Activated naive CD4-positive, alpha-beta T cell treated with anti-CD3 and anti-CD28 coated beads, Interleukin-2, amount 50 U/mL, for 72 hours (primary cell): ENCODE data around the gene IMMP2L. TPM values are rescaled to one million over a fixed set of nuclear protein-coding genes. Genes with fewer than 3 reads are reported as not detected.
"Not testable (repeated sequence)": the region's sequence is repeated elsewhere in the genome, so short reads cannot be mapped to it uniquely, and the experiment has no call there.

Experiments
- ATAC-seq, 2 donors: fragments of 150-1000 bp; cut with Tn5 transposase; 2 replicates each; pipeline ENCODE4 v1.10.0; 2021; ENCODE audit warnings: mild to moderate bottlenecking in 2 of 2, moderate library complexity in 2 of 2
- DNase-seq, 2 donors: peaks; one replicate each; pipeline ENCODE4 v3.0.0; 2021 to 2022; ENCODE audit warnings: low spot score in 2 of 2
- H3K27ac Mint-ChIP-seq, 2 donors: one replicate each; pipeline ENCODE4 v1.8.0; 2022; ENCODE audit warnings: mild to moderate bottlenecking in 2 of 2, mixed read lengths in 2 of 2
- H3K36me3 Mint-ChIP-seq, 2 donors: one replicate each; pipeline ENCODE4 v1.8.0; 2022; ENCODE audit warnings: mixed read lengths in 2 of 2
- H3K9me3 Mint-ChIP-seq, 2 donors: one replicate each; pipeline ENCODE4 v1.8.0; 2022; ENCODE audit warnings: mixed read lengths in 2 of 2
- total RNA-seq, 2 donors: library from RNA; stranded (reverse); gene quantifications; one replicate each; pipeline ENCODE4 v1.2.3, GENCODE V29; 2022

Gene IMMP2L
- total RNA-seq, 2 donors from 2014 or later, result 11.8 to 18.2 TPM

DNA sequence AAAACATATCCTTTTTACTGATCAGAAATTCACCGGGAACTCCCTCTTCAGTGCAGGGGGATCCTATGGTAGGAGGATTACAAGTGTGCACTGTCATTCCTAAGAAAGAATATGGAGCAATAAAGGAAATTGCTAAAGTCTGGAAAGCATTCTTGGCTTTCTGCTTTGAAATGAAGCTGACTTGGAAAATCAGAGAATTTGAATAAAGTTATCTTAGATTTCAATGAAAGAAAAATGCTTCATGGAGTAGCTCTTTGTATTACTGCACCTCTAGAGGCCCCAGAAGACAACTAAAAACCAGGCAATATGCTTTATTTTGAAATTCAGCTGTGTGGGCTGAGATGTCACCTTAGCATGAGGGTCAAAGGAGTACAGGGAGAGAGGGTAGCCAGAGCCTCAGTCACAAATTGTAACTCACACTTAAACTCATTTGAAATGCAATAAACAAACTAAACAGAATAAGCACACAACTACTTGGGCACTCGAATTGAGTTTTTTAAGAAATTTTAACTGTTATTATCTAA is 102.5 kb downstream of the IMMP2L start:
- Mint-ChIP-seq H3K9me3 (no peaks in the 10 kb centered on the region), H3K36me3 (peaks cover 0 to 1% of the 10 kb centered on the region in 2 donors), H3K27ac (no peak overlapping the region)
- DNase-seq (no peak), ATAC-seq (no peak)

DNA sequence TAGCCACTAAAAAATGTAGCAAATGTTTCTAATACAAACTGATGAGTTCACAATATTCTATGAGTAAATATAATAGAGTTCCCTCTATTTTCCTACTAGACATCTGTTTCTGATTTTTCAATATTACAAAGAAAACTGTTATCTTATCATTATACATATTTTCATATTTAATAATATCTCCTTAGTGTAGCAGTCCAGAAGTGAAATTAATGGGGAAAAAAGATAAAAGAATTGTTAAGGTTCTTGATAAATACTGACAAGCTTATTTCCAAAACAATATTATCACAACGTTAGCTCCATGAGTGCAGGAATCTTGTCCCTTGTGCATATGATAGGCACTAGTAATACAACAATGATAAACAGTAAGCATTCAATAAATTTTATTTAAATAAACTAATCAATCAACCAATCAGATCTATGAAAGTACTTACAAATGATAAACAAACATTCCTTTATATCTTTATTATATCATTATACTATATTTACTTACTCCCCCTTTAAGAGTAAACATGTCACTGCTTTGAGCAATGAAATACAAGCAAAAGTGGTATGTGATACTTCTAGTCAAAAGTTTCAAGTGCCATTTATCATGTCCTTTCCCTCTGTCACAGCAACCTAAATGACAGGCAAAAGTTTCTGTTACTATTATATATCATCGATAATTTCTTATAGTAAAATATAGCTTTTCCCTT is 103.1 kb downstream of the IMMP2L start:
- ATAC-seq (no peak), DNase-seq (no peak)
- Mint-ChIP-seq H3K27ac (no peak overlapping the region), H3K9me3 (no peaks in the 10 kb centered on the region), H3K36me3 (no peaks in the 10 kb centered on the region)

DNA sequence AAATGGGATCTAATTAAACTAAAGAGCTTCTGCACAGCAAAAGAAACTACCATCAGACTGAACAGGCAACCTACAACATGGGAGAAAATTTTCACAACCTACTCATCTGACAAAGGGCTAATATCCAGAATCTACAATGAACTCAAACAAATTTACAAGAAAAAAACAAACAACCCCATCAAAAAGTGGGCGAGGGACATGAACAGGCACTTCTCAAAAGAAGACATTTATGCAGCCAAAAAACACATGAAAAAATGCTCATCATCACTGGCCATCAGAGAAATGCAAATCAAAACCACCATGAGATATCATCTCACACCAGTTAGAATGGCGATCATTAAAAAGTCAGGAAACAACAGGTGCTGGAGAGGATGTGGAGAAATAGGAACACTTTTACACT is 111.6 kb downstream of the IMMP2L start:
- H3K27ac Mint-ChIP-seq, DNase-seq, ATAC-seq, H3K36me3 Mint-ChIP-seq: not testable (repeated sequence)
- H3K9me3 Mint-ChIP-seq, result peaks cover 6 to 11% of the 10 kb centered on the region in 2 donors

DNA sequence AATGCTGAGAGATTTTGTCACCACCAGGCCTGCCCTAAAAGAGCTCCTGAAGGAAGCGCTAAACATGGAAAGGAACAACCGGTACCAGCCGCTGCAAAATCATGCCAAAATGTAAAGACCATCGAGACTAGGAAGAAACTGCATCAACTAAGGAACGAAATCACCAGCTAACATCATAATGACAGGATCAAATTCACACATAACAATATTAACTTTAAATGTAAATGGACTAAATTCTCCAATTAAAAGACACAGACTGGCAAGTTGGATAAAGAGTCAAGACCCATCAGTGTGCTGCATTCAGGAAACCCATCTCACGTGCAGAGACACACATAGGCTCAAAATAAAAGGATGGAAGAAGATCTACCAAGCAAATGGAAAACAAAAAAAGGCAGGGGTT is 114.8 kb downstream of the IMMP2L start:
- ATAC-seq, H3K9me3 Mint-ChIP-seq: not testable (repeated sequence)

DNA sequence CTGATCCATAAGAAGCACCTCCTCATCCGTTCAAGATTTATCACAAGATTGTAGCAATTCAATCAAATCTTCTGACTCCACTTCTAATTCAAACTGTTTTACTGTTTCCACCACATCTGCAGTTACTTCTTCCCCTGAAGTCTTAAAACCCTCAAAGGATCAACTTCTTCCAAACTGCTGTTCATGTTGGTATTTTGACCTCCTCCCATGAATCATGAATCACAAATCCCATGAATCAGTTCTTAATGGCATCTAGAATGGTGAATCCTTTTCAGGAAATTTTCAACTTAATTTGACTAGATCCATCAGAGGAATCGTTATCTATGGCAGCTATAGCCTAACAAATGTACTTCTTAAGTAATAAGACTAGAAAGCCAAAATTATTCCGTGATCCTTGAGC is 122.3 kb downstream of the IMMP2L start:
- H3K36me3 Mint-ChIP-seq, result peaks cover 23 to 26% of the 10 kb centered on the region in 2 donors
- no peak overlapping the region for H3K27ac Mint-ChIP-seq
- ATAC-seq (no peak), DNase-seq (no peak)
- peaks cover 17 to 28% of the 10 kb centered on the region in 2 donors for H3K9me3 Mint-ChIP-seq

More for the DNA sequence above, 114.8 kb downstream of the IMMP2L start:
- H3K36me3 Mint-ChIP-seq, DNase-seq, H3K27ac Mint-ChIP-seq: not testable (repeated sequence)

DNA sequence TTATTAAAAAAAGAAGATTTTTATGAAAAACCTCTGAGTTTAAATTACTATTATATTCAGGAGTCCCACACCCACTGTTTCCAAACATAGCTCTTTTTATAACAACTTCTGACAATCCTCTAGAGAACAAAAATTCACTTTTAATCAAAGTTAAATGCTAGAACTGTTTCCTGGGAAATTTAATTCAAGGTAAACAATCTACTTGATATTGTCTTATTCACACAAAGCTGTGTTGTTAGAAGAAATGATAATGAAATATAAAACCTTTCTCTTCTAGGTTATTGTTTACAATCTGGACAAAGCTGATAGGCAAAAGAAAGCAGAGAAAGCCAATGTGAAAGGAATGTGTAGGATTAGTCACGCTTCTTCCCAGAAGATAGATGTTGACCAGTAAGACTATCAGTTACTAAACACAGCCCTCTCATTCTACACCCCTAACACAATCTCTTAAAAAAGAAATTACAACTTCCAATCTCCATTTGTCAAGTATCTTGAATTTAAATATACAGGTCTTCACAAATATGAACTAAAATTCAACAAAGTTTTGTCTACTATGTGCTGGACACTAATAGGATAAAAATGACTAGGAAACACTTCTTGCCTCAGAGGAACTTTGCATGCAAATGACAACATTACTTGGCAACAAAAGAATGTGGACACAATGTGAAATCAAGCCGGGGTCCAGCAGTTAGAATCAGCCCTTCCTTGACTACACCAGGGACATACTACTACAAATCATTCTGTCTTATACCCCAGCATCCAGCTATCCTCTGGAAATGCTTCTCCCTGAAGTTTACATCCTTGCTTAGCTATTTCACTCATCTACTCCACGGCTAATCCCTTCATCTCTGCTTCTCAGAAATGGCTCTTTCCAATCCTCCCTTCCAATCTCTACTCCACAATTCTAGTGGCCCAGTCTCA is 123.7 kb downstream of the IMMP2L start:
- peak overlapping the region in 1 of 2 donors; percentile 46 for H3K27ac Mint-ChIP-seq
- ATAC-seq (no peak), DNase-seq (no peak)
- H3K9me3 Mint-ChIP-seq, result peaks cover 17 to 28% of the 10 kb centered on the region in 2 donors
- peaks cover 35 to 36% of the 10 kb centered on the region in 2 donors for H3K36me3 Mint-ChIP-seq

DNA sequence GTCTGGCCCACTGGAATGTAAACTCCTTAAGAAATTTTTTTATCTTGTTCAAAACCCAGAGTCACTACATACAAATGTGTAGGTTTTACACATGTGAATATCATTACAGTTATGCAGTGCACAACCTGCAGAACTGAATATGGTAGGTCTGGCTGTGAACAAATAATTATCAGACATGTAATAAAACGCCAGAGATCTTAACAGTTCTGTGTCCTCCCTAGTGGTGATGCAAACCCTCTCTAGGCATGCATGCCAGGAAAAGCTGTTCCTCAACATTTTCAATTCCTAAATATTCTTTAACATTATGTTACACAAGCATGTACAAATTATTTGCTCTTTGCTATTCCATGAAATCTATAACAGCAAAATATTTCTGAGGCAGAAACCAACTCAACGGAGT is 124.6 kb downstream of the IMMP2L start:
- Mint-ChIP-seq H3K36me3 (peaks cover 44 to 45% of the 10 kb centered on the region in 2 donors), H3K9me3 (peaks cover 25 to 34% of the 10 kb centered on the region in 2 donors), H3K27ac (no peak overlapping the region)
- no peak for DNase-seq
- no peak for ATAC-seq

DNA sequence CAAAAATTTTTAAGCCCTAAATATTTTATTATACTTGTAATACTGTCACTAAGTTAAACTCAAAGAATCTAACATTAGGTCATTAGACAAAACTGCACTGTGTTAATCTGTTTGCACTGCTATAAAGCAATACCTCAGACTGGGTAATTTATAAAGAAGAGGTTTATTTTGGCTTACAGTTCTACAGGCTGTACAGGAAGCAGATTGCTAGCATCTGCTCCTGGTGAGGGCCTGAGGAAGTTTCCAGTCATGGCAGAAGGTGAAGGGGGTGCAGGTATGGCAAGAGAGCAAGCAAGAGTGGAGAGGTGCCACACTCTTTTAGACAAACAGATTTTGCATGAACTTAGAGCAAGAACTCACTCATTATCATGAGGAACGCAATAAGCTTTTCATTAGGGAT is 125.7 kb downstream of the IMMP2L start:
- Mint-ChIP-seq H3K27ac (no peak overlapping the region), H3K9me3 (peaks cover 25 to 34% of the 10 kb centered on the region in 2 donors), H3K36me3 (peaks cover 45 to 54% of the 10 kb centered on the region in 2 donors)
- ATAC-seq (no peak), DNase-seq (no peak)

DNA sequence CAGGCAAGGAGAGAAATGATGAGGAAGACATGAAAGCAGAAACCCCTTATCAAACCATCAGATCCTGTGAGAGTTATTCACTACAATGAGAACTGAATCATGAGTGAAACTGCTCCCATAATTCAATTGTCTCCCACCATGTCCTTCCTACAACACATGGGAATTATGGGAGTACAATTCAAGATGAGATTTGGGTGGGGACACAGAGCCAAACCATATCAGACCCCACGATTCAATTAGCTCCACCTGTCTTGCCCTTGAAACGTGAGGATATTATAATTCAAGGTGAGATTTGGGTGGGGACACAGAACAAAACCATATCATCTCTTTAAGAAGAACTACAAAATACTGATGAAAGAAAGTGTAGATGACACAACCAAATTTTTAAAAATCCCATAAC is 128.9 kb downstream of the IMMP2L start:
- H3K36me3 Mint-ChIP-seq, result peaks cover 30 to 39% of the 10 kb centered on the region in 2 donors
- H3K9me3 Mint-ChIP-seq, result peaks cover 12 to 13% of the 10 kb centered on the region in 2 donors
- H3K27ac Mint-ChIP-seq, result no peak overlapping the region
- ATAC-seq (no peak), DNase-seq (no peak)

DNA sequence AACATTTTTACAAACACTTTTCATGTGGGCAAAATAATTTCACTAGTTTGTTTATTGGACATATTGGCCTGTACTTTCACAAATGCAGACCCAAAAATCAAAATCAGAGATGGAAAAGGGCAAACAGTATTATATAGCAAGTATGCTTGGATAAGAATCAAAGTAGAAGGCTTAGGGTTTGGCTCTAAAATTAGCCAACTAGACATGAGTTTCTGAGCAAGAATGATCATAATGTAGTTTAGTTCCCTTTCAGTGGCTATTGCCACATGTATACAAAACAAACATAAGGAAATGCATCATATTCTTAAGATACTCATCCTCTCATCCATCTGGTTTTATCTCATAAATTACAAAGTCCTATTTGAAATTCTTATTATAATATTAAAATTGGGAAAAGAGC is 132.5 kb downstream of the IMMP2L start:
- DNase-seq (no peak), ATAC-seq (no peak)
- H3K9me3 Mint-ChIP-seq, result peaks cover 6 to 8% of the 10 kb centered on the region in 2 donors
- H3K36me3 Mint-ChIP-seq, result peaks cover 27% of the 10 kb centered on the region in 2 donors
- no peak overlapping the region for H3K27ac Mint-ChIP-seq

DNA sequence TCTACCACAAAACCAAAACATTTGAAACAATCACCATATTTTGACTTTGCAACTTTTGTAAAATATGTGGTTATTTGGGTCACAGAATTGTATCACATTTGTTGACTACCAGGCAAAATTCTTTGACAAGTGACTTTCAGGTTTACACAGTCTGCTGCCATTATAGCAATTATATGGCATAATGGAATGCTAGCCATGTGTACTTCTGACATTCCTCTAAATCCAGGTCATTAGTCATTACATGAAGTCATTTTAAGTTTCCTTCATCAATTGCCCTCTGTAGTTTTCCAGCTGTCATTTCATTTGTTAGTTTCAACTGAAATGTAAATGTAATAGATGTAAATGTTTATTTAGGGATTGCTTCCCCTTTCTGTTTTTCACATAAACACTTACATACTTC is 137.5 kb downstream of the IMMP2L start:
- DNase-seq (no peak), ATAC-seq (no peak)
- H3K27ac Mint-ChIP-seq, result no peak overlapping the region
- peaks cover 9 to 10% of the 10 kb centered on the region in 2 donors for H3K9me3 Mint-ChIP-seq
- H3K36me3 Mint-ChIP-seq, result peaks cover 10 to 25% of the 10 kb centered on the region in 2 donors

DNA sequence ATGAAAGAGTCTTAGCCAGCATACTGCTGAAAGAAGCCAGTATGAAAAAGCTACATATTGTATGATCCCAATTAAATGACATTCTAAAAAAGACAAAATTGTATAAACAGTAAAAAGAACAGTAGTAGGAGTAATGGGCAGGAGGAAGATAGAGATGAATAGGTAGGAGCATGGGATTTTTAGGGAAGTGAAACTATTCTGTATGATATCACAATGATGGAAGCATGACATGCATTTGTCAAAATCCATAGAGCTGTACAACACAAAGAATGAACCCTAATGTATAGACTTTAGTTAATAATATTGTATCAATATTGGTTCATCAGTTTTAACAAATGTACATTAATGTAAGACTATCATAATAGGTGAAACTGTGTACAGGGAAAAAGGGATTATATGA is 147.9 kb downstream of the IMMP2L start:
- H3K27ac Mint-ChIP-seq, result no peak overlapping the region
- peaks cover 0 to 5% of the 10 kb centered on the region in 2 donors for H3K36me3 Mint-ChIP-seq
- H3K9me3 Mint-ChIP-seq, result no peaks in the 10 kb centered on the region
- no peak for DNase-seq
- ATAC-seq, result no peak

DNA sequence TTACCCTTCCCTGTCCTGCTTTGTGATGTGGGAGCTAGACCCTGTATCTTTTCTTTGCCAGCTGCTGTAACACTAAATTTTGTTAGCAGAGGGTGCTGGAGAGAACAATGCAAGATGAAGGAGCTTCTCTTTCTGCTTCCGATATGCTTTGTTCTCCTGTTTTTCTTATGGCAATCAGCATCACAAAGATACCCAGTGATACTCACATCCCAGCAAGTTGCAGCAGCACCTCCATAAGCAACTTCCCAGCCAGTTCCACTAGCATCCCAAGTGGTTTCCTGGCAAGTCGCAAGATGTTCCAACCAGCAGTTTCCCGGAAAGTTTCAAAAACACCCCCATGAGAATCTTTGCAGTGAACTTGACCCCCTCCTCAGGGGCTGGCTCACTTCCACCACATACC is 148.6 kb downstream of the IMMP2L start:
- no peak for DNase-seq
- Mint-ChIP-seq H3K27ac (no peak overlapping the region), H3K9me3 (no peaks in the 10 kb centered on the region), H3K36me3 (peaks cover 0 to 5% of the 10 kb centered on the region in 2 donors)
- no peak for ATAC-seq

DNA sequence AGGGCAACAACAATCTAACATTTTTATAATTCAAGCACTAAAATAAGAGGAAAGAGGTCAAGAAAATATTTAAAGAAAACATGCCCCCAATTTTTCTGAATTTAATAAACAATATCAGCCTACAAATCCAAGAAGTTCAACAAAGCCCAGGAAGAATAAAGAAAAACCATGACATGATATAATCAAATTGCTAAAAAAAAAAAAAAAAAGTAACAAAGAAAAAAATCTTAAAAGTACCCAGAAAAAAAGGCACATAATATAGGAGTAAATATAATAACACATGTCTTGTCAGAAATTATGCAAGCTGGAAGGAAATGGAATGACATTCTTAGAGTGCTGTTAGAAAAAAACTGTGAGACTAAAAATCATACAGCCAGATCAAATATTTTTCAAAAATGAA is 151.4 kb downstream of the IMMP2L start:
- H3K9me3 Mint-ChIP-seq, result peaks cover 7% of the 10 kb centered on the region in 2 donors
- ATAC-seq (no peak), DNase-seq (no peak)
- peaks cover 7 to 13% of the 10 kb centered on the region in 2 donors for H3K36me3 Mint-ChIP-seq
- no peak overlapping the region for H3K27ac Mint-ChIP-seq

DNA sequence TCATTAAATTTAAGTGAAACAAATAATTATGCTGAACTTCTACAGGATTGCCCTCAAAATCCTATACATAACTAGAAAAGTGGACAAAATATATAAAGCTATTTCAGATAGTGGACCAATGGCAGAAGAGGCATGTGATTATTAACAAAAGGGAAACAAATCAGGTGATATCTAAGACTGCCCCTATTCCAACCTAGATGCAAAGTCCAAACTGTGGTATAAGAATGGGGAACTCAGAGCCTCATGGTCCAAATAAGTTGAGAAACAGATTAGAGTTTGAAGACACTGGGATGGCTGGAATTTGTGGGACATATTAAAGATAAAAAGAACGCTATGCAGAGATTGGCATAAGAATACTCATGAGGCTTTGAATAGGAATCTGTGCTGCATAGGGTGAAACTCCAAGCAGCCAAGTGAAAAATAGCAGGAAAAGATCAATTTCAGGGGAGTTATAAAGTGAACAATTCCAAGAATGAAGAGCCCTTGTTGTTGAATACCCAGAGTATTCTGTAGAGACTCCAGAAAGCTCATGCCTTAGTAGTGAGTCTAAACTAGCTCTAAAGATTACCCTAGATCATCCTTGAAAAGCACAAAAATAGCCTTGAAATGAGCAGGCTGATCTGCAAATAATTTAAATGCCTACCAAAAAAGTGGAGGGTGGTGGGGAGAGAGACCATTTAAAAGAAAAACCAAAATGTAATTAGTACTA is 152.4 kb downstream of the IMMP2L start:
- no peak for ATAC-seq
- Mint-ChIP-seq H3K9me3 (peaks cover 7% of the 10 kb centered on the region in 2 donors), H3K27ac (no peak overlapping the region), H3K36me3 (peaks cover 7 to 13% of the 10 kb centered on the region in 2 donors)
- no peak for DNase-seq

DNA sequence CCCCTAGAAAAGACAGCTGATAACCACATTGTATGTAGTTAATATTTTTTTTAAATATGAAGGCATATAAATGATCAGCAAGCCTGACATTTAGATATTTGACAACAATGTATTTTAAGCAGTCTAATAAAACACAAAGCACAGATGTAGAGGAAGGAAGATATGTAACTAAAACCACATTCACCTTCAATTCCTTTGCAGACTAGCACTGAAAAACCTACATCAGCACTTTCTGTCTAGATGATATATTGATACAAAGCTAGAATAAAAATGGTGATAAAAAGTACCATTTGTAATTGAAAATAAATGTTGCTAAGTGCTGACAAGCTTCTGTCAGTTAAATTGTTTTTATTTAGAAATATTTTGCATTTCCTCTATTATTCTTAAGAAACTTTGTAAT is 153.6 kb downstream of the IMMP2L start:
- peaks cover 7 to 13% of the 10 kb centered on the region in 2 donors for H3K36me3 Mint-ChIP-seq
- no peak overlapping the region for H3K27ac Mint-ChIP-seq
- peaks cover 7% of the 10 kb centered on the region in 2 donors for H3K9me3 Mint-ChIP-seq
- ATAC-seq, result no peak
- DNase-seq, result no peak
